H1 (cell line): ENCODE measurements around the gene TTC28. TPM values are rescaled to one million over a fixed set of nuclear protein-coding genes. Genes with fewer than 3 reads are reported as not detected.

Experiments used
- EP300 ChIP-seq, 2 experiments: IDR thresholded peaks; 1 replicate in 1 of 2; 2 replicates in 1 of 2; pipeline ENCODE4 v1.6.1; 2011 to 2012; ENCODE audit warnings: low read depth in 2 of 2, low read length in 2 of 2, mild to moderate bottlenecking in 2 of 2, borderline replicate concordance in 1 of 2, inconsistent platforms in 1 of 2, moderate library complexity in 1 of 2
- GABPA ChIP-seq: IDR thresholded peaks from 2 replicates; pipeline ENCODE4 v1.6.1; 2011; ENCODE audit warnings: mild to moderate bottlenecking, low read length, moderate library complexity, borderline replicate concordance; ENCODE audit not compliant: insufficient read depth
- NRF1 ChIP-seq: IDR thresholded peaks from 2 replicates; pipeline ENCODE4 v1.6.1; 2011; ENCODE audit warnings: mild to moderate bottlenecking, low read depth, low read length, improper control_type of control experiment
- SIN3A ChIP-seq, 2 experiments: IDR thresholded peaks in 1 of 2; conservative IDR thresholded peaks in 1 of 2; 2 replicates each; pipeline ENCODE4 v1.6.1; 2011 to 2012; ENCODE audit warnings: low read length in 2 of 2, improper control_type of control experiment in 1 of 2, low read depth in 1 of 2, mild to moderate bottlenecking in 1 of 2
- SRF ChIP-seq: IDR thresholded peaks from 2 replicates; pipeline ENCODE4 v1.6.1; 2011; ENCODE audit warnings: mild to moderate bottlenecking, low read depth, low read length, moderate library complexity
- TEAD4 ChIP-seq: IDR thresholded peaks from 2 replicates; pipeline ENCODE4 v1.6.1; 2012; ENCODE audit warnings: low read depth, low read length, inconsistent platforms, mixed read lengths
- polyA plus RNA-seq, 7 experiments: library from polyadenylated mRNA; depleted of rRNA in 3 of 7; stranded (reverse) in 5 of 7; unstranded in 2 of 7; fragments of >200 nt in 5 of 7; fragments of 200-250 nt in 2 of 7; gene quantifications; 1 replicate in 5 of 7; 2 replicates in 1 of 7; 4 replicates in 1 of 7; pipeline versions ENCODE4 v1.2.1 to v1.2.3, GENCODE V29; 2011 to 2013; ENCODE audit warnings: missing spikeins in 2 of 7, mixed read lengths in 2 of 7
- total RNA-seq: library from RNA; stranded (reverse); fragmentation: NEBNext Ultra II Directional; extraction: Animal tissue kit (Norgen Biotek cat#: 25700); gene quantifications from 2 replicates; pipeline ENCODE4 v1.2.1, GENCODE V29; 2021

The TTC28 gene
- total and polyA plus RNA-seq, 2 of the 8 experiments (the other 6 are each of a cell fraction or from before 2014, with no cell fraction given): 2.6 to 12.6 TPM

- TF ChIP-seq SIN3A (conservative IDR thresholded peaks at IDR 0.05 in 1 of 2, IDR thresholded peaks at IDR 0.05 in 1 of 2; ENCODE audit: low read depth in 1 of 2, low read length in 2 of 2) (no peak), SRF (no peak), EP300 (IDR thresholded peaks at IDR 0.05; ENCODE audit: borderline replicate concordance in 1 of 2, low read depth in 2 of 2, low read length in 2 of 2) (no peak), GABPA (no peak), NRF1 (no peak), TEAD4 (no peak; the same call in 1 of the 2 replicates)
Observed at GRCh38 chr22:28142361-28142961, 537.2 kb downstream of the TTC28 start (continued).
